H9 (cell line): ENCODE measurements around the gene HNF1B. TPM values are rescaled to one million over a fixed set of nuclear protein-coding genes. Genes with fewer than 3 reads are reported as not detected.

Experiments used
- DNase-seq: peaks from one replicate; pipeline ENCODE4 v3.0.0-alpha.2; 2017
- H2AFZ ChIP-seq: one replicate; pipeline ENCODE4 v1.6.1; 2013; ENCODE audit warnings: mild to moderate bottlenecking, low read length, control low read depth, moderate library complexity
- H2AK5ac ChIP-seq: 2 replicates; pipeline ENCODE4 v1.6.1; 2013; ENCODE audit warnings: low read length, control low read depth, mixed read lengths; ENCODE audit not compliant: insufficient read length
- H2BK120ac ChIP-seq: one replicate; pipeline ENCODE4 v1.6.1; 2013; ENCODE audit warnings: low read depth, mild to moderate bottlenecking, low read length, control low read depth, inconsistent platforms; ENCODE audit not compliant: poor library complexity, severe bottlenecking
- H2BK12ac ChIP-seq: 2 replicates; pipeline ENCODE4 v1.6.1; 2013; ENCODE audit warnings: low read length, control low read depth, mixed read lengths, low read depth; ENCODE audit not compliant: insufficient read length
- H2BK15ac ChIP-seq: 2 replicates; pipeline ENCODE4 v1.6.1; 2013; ENCODE audit warnings: low read depth, low read length, control low read depth
- H2BK20ac ChIP-seq: one replicate; pipeline ENCODE4 v1.6.1; 2013; ENCODE audit warnings: low read depth, mild to moderate bottlenecking, low read length, control low read depth, inconsistent platforms; ENCODE audit not compliant: poor library complexity, severe bottlenecking
- H2BK5ac ChIP-seq: 2 replicates; pipeline ENCODE4 v1.6.1; 2013; ENCODE audit warnings: low read length, control low read depth, mixed read lengths; ENCODE audit not compliant: insufficient read length
- H3K14ac ChIP-seq: 2 replicates; pipeline ENCODE4 v1.6.1; 2013; ENCODE audit warnings: low read length, control low read depth; ENCODE audit not compliant: insufficient read depth
- H3K18ac ChIP-seq: 2 replicates; pipeline ENCODE4 v1.6.1; 2013; ENCODE audit warnings: low read depth, mild to moderate bottlenecking, mixed read lengths, low read length, control low read depth; ENCODE audit not compliant: insufficient read length
- H3K23ac ChIP-seq: 2 replicates; pipeline ENCODE4 v1.6.1; 2013; ENCODE audit warnings: low read length, control low read depth, mixed read lengths, low read depth; ENCODE audit not compliant: insufficient read length
- H3K23me2 ChIP-seq: 2 replicates; pipeline ENCODE4 v1.6.1; 2013; ENCODE audit warnings: low read depth, mild to moderate bottlenecking, mixed read lengths, low read length, control low read depth; ENCODE audit not compliant: insufficient read length, poor library complexity, severe bottlenecking
- H3K27ac ChIP-seq: 2 replicates; pipeline ENCODE4 v1.5.1; 2013; ENCODE audit warnings: low read length, control low read depth, mixed read lengths, low read depth; ENCODE audit not compliant: insufficient read length
- H3K27me3 ChIP-seq: 2 replicates; pipeline ENCODE4 v1.6.1; 2013; ENCODE audit warnings: low read length, control low read depth, inconsistent platforms; ENCODE audit not compliant: insufficient read depth
- H3K4ac ChIP-seq: 2 replicates; pipeline ENCODE4 v1.6.1; 2013; ENCODE audit warnings: low read depth, mild to moderate bottlenecking, control low read depth, inconsistent platforms, low read length, moderate library complexity
- H3K4me1 ChIP-seq: 2 replicates; pipeline ENCODE4 v1.6.1; 2013; ENCODE audit warnings: low read length, control low read depth, inconsistent platforms; ENCODE audit not compliant: insufficient read depth
- H3K4me2 ChIP-seq: 2 replicates; pipeline ENCODE4 v1.6.1; 2013; ENCODE audit warnings: low read length, control low read depth, mixed read lengths; ENCODE audit not compliant: insufficient read length, insufficient read depth
- H3K56ac ChIP-seq: 2 replicates; pipeline ENCODE4 v1.6.1; 2013; ENCODE audit warnings: low read depth, mild to moderate bottlenecking, mixed read lengths, low read length, control low read depth; ENCODE audit not compliant: insufficient read length
- H3K79me1 ChIP-seq: 2 replicates; pipeline ENCODE4 v1.6.1; 2013; ENCODE audit warnings: low read depth, mild to moderate bottlenecking, moderate library complexity, low read length, control low read depth, inconsistent platforms; ENCODE audit not compliant: insufficient read depth, poor library complexity, severe bottlenecking
- H3K79me2 ChIP-seq: 2 replicates; pipeline ENCODE4 v1.6.1; 2013; ENCODE audit warnings: low read length, control low read depth, inconsistent platforms; ENCODE audit not compliant: insufficient read depth
- H3K9ac ChIP-seq: 2 replicates; pipeline ENCODE4 v1.6.1; 2013; ENCODE audit warnings: low read length, control low read depth, mixed read lengths; ENCODE audit not compliant: insufficient read length; ENCODE audit errors: extremely low read depth
- H3K9me3 ChIP-seq: one replicate; pipeline ENCODE4 v1.6.1; 2013; ENCODE audit warnings: low read depth, low read length, inconsistent platforms; ENCODE audit not compliant: control insufficient read depth
- H3T11ph ChIP-seq: one replicate; pipeline ENCODE4 v1.6.1; 2013; ENCODE audit warnings: mild to moderate bottlenecking, low read length, control low read depth, inconsistent platforms
- H4K20me1 ChIP-seq: one replicate; pipeline ENCODE4 v1.6.1; 2013; ENCODE audit not compliant: control insufficient read depth, insufficient read length, insufficient read depth
- H4K5ac ChIP-seq: 2 replicates; pipeline ENCODE4 v1.6.1; 2013; ENCODE audit warnings: low read depth, mild to moderate bottlenecking, mixed read lengths, low read length, control low read depth; ENCODE audit not compliant: insufficient read length
- H4K8ac ChIP-seq: replicated peaks from 2 replicates; pipeline ENCODE4 v1.6.1; 2013; ENCODE audit warnings: low read length, control low read depth, mixed read lengths, low read depth; ENCODE audit not compliant: insufficient read length
- H4K91ac ChIP-seq: 2 replicates; pipeline ENCODE4 v1.6.1; 2013; ENCODE audit warnings: low read depth, mild to moderate bottlenecking, moderate library complexity, mixed read lengths, low read length, control low read depth; ENCODE audit not compliant: insufficient read length
- H3K27ac Mint-ChIP-seq, 3 experiments: 2 replicates in 2 of 3; 3 replicates in 1 of 3; pipeline ENCODE4 v1.8.0; 2020 to 2021; ENCODE audit warnings: mixed read lengths in 3 of 3, mild to moderate bottlenecking in 1 of 3, moderate library complexity in 1 of 3
- H3K27me3 Mint-ChIP-seq: 2 replicates; pipeline ENCODE4 v1.8.0; 2021; ENCODE audit warnings: low read depth, mild to moderate bottlenecking, moderate library complexity, mixed read lengths
- H3K36me3 Mint-ChIP-seq, 3 experiments: 2 replicates in 2 of 3; 3 replicates in 1 of 3; pipeline ENCODE4 v1.8.0; 2020 to 2021; ENCODE audit warnings: low read depth in 3 of 3, mixed read lengths in 3 of 3; ENCODE audit not compliant: insufficient read depth in 1 of 3
- H3K4me1 Mint-ChIP-seq, 2 experiments: 2 replicates each; pipeline ENCODE4 v1.8.0; 2020; ENCODE audit warnings: mixed read lengths in 2 of 2
- H3K4me3 Mint-ChIP-seq, 2 experiments: 2 replicates in 1 of 2; 3 replicates in 1 of 2; pipeline ENCODE4 v1.8.0; 2020 to 2021; ENCODE audit warnings: mild to moderate bottlenecking in 2 of 2, mixed read lengths in 2 of 2, moderate library complexity in 1 of 2
- H3K9me3 Mint-ChIP-seq, 2 experiments: 2 replicates in 1 of 2; 3 replicates in 1 of 2; pipeline ENCODE4 v1.8.0; 2020; ENCODE audit warnings: mild to moderate bottlenecking in 2 of 2, mixed read lengths in 2 of 2, moderate library complexity in 1 of 2
- CTCF ChIP-seq: fragments of 200-600 bp; sonication (generic); conservative IDR thresholded peaks from 3 replicates; pipeline ENCODE4 v1.8.0; 2021; ENCODE audit warnings: antibody characterized with exemption, mild to moderate bottlenecking
- WGBS: extraction: QIAGEN DNeasy Blood & Tissue Kit; methylation state at CpG from one replicate; pipeline ENCODE4 v1.1.7; 2013; ENCODE audit warnings: missing lambda C conversion rate, low lambda C conversion rate, mixed read lengths; ENCODE audit not compliant: insufficient read length; ENCODE audit errors: extremely low coverage; 5-methylcytosine and 5-hydroxymethylcytosine counted together
- total RNA-seq: library from RNA; stranded (reverse); gene quantifications from 2 replicates; pipeline ENCODE4 v1.2.1, GENCODE V29; 2021

The HNF1B gene
- total RNA-seq, 1 experiment from 2014 or later, result not detected

DNA sequence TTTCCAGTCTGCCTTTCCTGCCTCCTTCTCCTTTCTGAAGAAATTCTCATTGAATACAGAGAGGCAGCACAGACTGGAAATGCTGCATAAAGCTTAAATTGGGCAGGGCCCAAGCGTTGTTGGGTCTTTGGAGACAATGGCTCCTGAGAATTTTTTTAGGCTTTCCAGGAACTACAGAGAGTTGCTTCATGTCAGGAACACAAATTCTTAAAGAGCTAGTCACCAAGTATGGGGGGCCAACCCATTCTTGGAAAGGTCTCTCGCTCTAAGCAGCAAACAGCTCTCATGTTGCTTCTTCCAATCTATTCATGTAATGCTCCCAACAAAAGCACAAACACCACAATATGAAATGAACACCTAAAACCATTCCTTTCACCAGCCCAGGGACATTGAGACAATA, 6.9 kb downstream of the HNF1B start:
- H3K18ac ChIP-seq, result no peak overlapping the region
- H3K79me1 ChIP-seq, result no peaks in the 10 kb centered on the region
- no peaks in the 10 kb centered on the region for H4K20me1 ChIP-seq
- H2BK15ac ChIP-seq, result no peak overlapping the region
- Mint-ChIP-seq H3K4me3 (no peak overlapping the region), H3K36me3 (no peaks in the 10 kb centered on the region), H3K27ac (no peak overlapping the region), H3K4me1 (peaks cover 5 to 14% of the 10 kb centered on the region in 2 experiments; a peak in 2 of 4 replicates), H3K9me3 (peaks cover 0 to 3% of the 10 kb centered on the region in 2 experiments; a peak in 1 of 5 replicates), H3K27me3 (peaks cover 98% of the 10 kb centered on the region)
- no peak overlapping the region for H2BK120ac ChIP-seq
- H2BK5ac ChIP-seq, result no peak overlapping the region
- no peak overlapping the region for H2BK12ac ChIP-seq
- TF ChIP-seq CTCF, result no peak
- H4K91ac ChIP-seq, result no peak overlapping the region
- H4K8ac ChIP-seq, result no peak overlapping the region
- no peaks in the 10 kb centered on the region for H3K9me3 ChIP-seq
- H3T11ph ChIP-seq, result no peak overlapping the region
- no peak overlapping the region for H3K23ac ChIP-seq
- H3K14ac ChIP-seq, result no peak overlapping the region
- peaks cover 38% of the 10 kb centered on the region for H3K27me3 ChIP-seq
- H3K9ac ChIP-seq, result no peak overlapping the region
- no peak overlapping the region for H3K27ac ChIP-seq
- no peak overlapping the region for H3K56ac ChIP-seq
- H3K4ac ChIP-seq, result no peak overlapping the region
- no peak overlapping the region for H4K5ac ChIP-seq
- H3K23me2 ChIP-seq, result peaks cover 8% of the 10 kb centered on the region
- no peaks in the 10 kb centered on the region for H3K79me2 ChIP-seq
- DNase-seq, result no peak
- no peak overlapping the region for H3K4me2 ChIP-seq
- H2BK20ac ChIP-seq, result no peak overlapping the region
- H2AFZ ChIP-seq, result no peak overlapping the region
- no peaks in the 10 kb centered on the region for H3K4me1 ChIP-seq
- no peak overlapping the region for H2AK5ac ChIP-seq
- WGBS, result no CpG with 5 or more reads among the region's 2 CpGs
